ENCODE measurements around the gene RBM5.

RBM5 gene

DNA sequence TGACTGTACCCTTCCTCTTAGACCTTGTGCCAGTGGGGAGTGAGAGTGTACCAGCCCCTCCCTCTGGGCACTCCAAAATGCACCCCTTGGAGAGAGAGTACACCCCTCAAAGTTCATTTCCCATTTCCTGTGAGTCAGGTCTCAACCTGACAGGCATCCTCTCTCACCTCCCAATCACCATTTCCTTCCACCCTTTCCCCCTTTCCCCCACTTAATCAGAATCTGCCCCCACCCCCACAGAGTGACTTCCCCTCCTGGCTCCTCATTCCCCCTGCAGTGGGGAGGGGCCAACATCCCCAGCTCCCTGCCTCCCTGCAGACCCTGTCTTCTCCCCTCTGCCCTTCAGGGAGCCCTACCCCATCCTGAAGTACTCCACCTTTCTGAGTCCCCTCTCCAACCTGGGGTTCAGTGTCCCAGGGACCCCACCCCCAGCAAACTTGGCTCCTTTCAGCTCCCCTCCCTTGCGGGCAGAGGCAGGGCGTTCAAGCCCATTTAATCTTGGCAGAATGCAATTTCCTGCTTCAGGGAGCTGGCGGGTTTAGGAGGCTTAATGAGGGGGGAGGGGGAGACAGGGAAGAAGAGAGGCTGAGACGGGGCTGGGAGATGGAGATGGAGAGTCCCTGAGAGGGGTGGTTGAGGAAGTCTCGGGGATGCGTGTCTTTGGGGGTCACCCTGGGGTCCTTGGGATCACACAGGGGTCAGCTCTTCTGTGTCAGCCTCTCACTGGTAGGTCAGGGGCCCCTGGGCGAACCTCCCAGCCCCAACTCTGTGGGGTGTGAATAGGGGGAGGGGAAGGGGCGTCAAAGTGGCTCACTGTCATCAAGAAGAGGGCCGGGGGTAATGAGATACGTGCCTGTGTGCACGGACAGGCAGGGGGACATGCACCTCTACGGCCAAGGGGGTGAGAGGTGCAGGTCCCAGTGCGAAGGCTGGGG lies 49.8 kb downstream of the RBM5 start:
- peak; percentile 69 for DNase-seq (ENCODE audit: low read depth, low spot score)

DNA sequence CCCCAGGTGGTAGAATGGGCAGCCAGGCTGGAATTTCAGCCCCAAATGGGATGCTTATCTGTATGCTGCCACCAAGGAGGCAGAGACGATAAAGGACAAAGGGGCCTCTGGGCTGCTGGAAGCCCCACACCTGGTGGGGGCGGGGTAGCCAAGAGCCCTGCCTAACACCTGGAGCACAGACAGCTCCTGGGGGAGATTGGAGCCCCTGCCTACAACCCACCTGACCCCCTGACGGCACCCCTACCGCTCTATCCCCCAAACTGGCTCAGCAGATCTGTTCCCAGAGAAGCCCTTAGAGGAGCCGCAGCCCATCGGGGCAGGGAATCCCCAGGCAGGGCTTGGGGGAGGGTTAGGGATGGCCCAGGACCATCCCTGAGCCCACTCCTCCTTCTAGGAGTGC lies 50.6 kb downstream of the RBM5 start:
- DNase-seq (ENCODE audit: low read depth, low spot score), result no peak

DNA sequence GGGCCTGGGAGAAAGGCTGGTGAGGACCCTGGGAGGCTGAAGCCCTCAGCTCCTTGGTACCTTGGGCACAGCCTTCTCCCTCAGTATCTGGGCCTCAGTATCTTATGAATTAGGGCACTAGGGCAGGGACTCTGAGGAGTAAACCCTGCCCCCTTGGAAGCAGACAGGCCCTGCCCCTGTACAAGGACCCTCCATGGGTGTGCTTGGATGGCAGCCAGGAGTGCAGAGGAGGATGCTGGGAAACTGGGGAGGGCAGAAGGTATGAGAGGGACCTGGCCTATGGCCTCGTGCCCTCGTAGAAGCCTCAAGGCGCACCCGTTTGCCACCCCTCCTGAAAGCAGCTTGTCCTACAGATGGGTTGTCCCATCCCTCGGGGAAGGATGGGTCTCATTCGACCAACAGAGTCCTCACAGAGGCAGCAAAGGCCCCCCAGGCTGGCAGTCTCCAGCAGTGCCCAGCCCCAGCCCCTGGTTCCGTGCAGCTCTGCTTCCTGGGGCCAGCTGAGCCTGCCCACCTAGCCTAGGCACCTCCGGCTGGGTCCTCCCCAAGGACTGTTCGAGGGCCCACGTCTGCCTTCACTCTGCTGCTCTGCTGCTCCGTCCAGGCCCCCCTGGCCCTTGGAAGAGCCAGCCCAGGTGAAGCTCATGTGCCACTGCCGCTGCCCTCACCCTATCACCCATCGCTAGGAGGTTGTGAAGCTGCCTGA lies 51.2 kb downstream of the RBM5 start:
- DNase-seq (ENCODE audit: low read depth, low spot score), result no peak

- no peak for DNase-seq (ENCODE audit: low read depth, low spot score)
Measured at GRCh38 chr3:50140990-50141389, 52.3 kb downstream of the RBM5 start.

- DNase-seq (ENCODE audit: low read depth, low spot score), result no peak
Measured at GRCh38 chr3:50146316-50146901, 57.7 kb downstream of the RBM5 start.

GRCh38 chr3:50147016-50147415 lies 58.3 kb downstream of the RBM5 start:
- no peak for DNase-seq (ENCODE audit: low read depth, low spot score)

GRCh38 chr3:50147447-50147846 lies 58.7 kb downstream of the RBM5 start:
- DNase-seq (ENCODE audit: low read depth, low spot score), result no peak

DNA sequence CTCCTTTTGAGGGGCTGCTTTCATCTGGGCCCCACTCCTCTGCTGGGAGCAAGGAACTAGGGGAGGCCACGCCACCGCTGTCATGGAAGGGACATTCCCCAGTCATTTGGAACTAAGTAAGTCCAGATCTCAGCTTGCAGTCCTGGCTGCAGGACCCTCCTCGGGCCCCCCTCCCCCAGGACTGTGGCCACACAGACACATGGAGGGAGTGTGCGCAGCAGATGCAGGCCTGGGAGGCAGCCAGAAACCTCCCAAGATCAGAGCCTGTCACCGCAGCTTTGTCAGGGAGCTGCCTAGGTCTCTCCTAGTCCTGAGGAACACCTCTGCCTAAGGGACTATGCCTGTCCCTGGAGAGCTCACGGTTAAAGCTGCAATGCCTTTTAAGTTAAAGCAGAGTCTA lies 59.1 kb downstream of the RBM5 start:
- DNase-seq (ENCODE audit: low read depth, low spot score), result no peak

GRCh38 chr3:50150404-50150750 lies 61.7 kb downstream of the RBM5 start:
- DNase-seq (ENCODE audit: low read depth, low spot score), result no peak

DNA sequence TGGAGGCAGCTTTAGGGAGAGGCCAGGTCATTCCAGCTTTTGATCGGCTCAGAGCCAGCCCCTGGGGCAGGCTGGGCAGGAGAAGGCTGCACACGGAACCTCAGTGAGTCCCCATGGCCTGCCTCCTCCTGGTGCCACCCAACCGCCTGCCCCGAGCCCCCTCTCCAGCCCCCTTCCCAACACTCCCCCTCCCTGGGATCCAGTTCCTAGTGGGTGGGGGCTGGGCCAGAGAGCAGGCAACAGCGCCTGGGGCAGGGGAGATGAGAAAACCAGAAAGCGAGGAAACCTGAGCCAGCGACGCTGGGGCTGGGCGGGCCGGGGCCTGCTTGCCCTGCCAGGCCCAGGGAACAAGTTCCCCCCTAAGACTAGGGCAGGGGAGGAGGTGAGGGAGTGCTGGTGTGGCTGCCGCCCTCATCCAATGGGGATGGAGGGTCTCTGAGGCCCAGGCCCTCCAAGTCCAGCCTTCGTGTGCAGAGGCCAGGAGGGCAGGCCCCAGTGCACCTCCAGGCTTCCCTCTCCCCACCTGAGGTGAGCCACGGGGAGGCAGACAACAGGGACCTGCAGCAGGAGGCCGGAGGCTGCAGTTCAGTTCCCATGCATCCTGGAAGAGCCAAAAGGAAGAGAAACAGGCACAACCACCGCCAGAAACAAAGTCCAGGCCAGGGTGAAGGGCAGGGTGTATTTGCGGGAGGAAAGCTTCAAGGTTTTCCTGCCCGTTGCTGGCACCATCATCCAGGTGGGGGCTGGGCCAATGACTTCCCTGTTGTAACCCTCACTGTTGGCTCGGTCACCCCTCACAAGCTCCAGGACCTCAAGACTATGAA lies 62.4 kb downstream of the RBM5 start:
- DNase-seq (ENCODE audit: low read depth, low spot score), result peak; percentile 46

- DNase-seq (ENCODE audit: low read depth, low spot score), result no peak
Measured at GRCh38 chr3:50151728-50152127, 63.0 kb downstream of the RBM5 start.

DNA sequence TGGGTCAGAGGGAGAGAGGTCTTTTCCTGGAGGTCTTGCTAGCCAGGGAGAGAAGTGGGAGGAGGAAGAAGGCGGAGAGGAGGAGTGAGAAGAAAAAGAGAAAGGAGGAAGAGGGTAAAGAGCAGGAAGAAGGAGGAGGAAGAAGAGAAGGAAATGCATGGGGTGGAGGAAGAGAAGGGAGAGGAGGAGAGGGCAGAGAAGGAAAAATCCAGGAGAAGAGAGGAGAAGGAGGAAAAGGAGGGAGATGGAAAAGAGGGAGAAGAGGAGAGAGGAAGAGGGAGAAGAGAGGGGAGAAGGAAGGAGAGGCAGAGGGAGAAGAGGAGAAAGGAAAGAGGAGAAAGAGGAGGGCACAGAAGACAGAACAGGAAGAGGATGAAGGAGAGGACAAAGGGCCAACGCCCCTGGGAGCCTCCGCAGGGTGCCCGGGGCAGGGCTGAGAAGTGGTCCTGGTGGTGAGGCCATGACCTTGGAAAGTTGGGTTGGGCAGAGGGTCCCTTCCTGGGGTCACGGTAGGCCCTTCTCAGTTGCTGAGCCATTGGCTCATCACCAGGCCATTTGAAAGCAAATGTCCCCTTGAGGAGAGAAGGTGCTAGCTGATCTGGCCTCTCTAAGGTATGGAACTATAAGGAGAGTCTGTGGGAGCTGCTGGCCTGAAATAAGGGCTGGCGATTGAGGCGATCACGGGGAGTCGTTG lies 65.2 kb downstream of the RBM5 start:
- no peak for DNase-seq (ENCODE audit: low read depth, low spot score)

DNA sequence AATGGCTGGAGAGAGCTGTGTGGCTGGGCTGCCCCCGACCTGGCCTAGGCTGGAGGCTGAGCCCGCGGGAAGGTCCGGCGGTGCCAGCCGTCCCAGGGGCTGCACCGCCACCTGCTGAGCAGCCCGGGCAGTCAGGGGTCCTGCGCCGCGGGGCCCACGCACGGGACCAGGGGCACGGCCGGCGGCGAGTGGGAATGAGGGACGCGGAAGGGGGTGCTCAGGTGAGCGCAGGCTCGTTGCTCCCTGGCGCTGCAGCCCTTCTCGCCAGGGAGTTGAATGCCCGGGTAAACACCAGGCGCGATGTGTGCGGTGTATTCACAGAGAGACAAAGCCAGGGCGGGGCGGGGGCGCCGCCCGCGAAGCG lies 65.7 kb downstream of the RBM5 start:
- DNase-seq (ENCODE audit: low read depth, low spot score), result no peak

GRCh38 chr3:50154840-50155490 lies 66.2 kb downstream of the RBM5 start, which contains the start of gene SEMA3F:
Gene SEMA3F, plus strand, starts transcription at chr3:50155324. Its CDS starts 4,299 bp downstream, at chr3:50159623.
- peak; percentile 90 for DNase-seq (ENCODE audit: low read depth, low spot score)

GRCh38 chr3:50155491-50155878 lies 66.8 kb downstream of the RBM5 start:
- DNase-seq (ENCODE audit: low read depth, low spot score), result no peak

- DNase-seq (ENCODE audit: low read depth, low spot score), result peak; percentile 62
Measured at GRCh38 chr3:50155891-50156290, 67.2 kb downstream of the RBM5 start.

GRCh38 chr3:50156549-50157493 lies 68.1 kb downstream of the RBM5 start:
- peak; percentile 64 for DNase-seq (ENCODE audit: low read depth, low spot score)

DNA sequence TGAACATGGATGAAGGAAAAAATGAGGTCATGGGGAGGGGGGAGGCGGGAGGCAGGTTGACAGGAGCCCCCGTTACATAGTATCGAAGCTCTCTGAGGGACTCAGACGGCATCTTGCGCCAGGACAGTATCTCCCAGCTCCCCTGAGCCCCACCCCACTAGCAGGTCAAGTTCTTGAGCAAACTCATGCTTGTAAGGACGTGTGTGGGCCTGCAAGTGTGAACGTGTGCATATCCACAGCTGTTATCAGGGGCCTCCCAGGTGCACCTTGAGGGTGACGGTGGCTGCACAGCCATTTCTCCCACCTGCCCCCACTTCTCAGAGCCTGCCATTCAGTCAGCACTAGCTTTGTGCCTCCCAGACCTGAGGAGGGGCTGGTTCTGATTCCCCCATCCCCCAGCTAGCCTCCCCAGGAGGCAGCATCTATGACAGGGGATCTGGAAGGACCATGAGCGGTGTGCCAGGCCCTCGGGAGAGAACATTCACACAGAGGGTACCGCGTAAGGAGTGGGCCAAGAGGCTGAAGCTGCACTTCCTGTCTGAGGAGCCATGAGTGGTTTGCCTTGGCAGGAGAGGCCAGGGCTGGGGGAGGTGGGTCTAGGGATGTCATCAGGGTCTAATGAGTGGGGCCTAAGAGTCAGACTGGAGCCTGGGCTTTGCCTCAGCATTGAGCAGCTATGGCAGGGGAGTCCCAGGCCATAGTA lies 69.3 kb downstream of the RBM5 start:
- DNase-seq (ENCODE audit: low read depth, low spot score), result peak; percentile 55

Measured in astrocyte of the hippocampus (primary cell).